Right lobe of liver (tissue), 4 donors: ENCODE data around the gene CSF1.

Experiments
- CTCF ChIP-seq, 4 donors: fragments of 200-600 bp in 3 of 4; fragments of 450-650 bp in 1 of 4; IDR thresholded peaks; one replicate each; pipeline versions ENCODE4 v1.5.1 to v1.8.0; 2016 to 2022; ENCODE audit warnings: antibody characterized with exemption in 4 of 4, mild to moderate bottlenecking in 2 of 4
- POLR2A ChIP-seq: fragments of 450-650 bp; IDR thresholded peaks from one replicate; pipeline ENCODE4 v1.6.1; 2017; ENCODE audit warnings: antibody characterized with exemption, mild to moderate bottlenecking
- donor health status: DM: no; HTN: no; CAD: no.
- donor health status: DM: no; HTN: no; CAD: no.
- donor health status: DM: no; HTN: yes; CAD: no.

- TF ChIP-seq CTCF (IDR thresholded peaks at IDR 0.05) = no peak
- no peak for TF ChIP-seq POLR2A
Measured at GRCh38 chr1:109977657-109978378, 67.2 kb downstream of the CSF1 start.
